Activated naive CD8-positive, alpha-beta T cell treated with anti-CD3 and anti-CD28 coated beads for 36 hours (primary cell): ENCODE data around the gene FTO. TPM values are rescaled to one million over a fixed set of nuclear protein-coding genes. Genes with fewer than 3 reads are reported as not detected.

Experiments used
- DNase-seq: peaks from one replicate; pipeline ENCODE4 v3.0.0; 2021
- H3K27ac Mint-ChIP-seq: one replicate; pipeline ENCODE4 v1.8.0; 2022; ENCODE audit warnings: mild to moderate bottlenecking, moderate library complexity, mixed read lengths
- H3K27me3 Mint-ChIP-seq: one replicate; pipeline ENCODE4 v1.8.0; 2022; ENCODE audit warnings: mild to moderate bottlenecking, mixed read lengths
- H3K36me3 Mint-ChIP-seq: one replicate; pipeline ENCODE4 v1.8.0; 2021; ENCODE audit warnings: mild to moderate bottlenecking, mixed read lengths
- H3K4me1 Mint-ChIP-seq: one replicate; pipeline ENCODE4 v1.8.0; 2021; ENCODE audit warnings: mixed read lengths
- H3K4me3 Mint-ChIP-seq: one replicate; pipeline ENCODE4 v1.8.0; 2022; ENCODE audit warnings: mild to moderate bottlenecking, moderate library complexity, mixed read lengths
- H3K9me3 Mint-ChIP-seq: one replicate; pipeline ENCODE4 v1.8.0; 2022; ENCODE audit warnings: mixed read lengths
- total RNA-seq, 2 experiments: library from RNA; stranded (reverse); gene quantifications; one replicate each; pipeline ENCODE4 v1.2.3, GENCODE V29; 2021

Gene FTO
- total RNA-seq, 2 experiments from 2014 or later: 51.1 to 52.7 TPM

GRCh38 chr16:54165912-54166865 lies 462.2 kb downstream of the FTO start:
- Mint-ChIP-seq H3K36me3 (no peaks in the 10 kb centered on the region), H3K27ac (no peak overlapping the region), H3K9me3 (no peaks in the 10 kb centered on the region)

GRCh38 chr16:54169112-54169511 lies 465.2 kb downstream of the FTO start:
- Mint-ChIP-seq H3K36me3 (no peaks in the 10 kb centered on the region), H3K4me1 (no peaks in the 10 kb centered on the region), H3K9me3 (no peaks in the 10 kb centered on the region), H3K27ac (no peak overlapping the region), H3K27me3 (peaks cover 17% of the 10 kb centered on the region), H3K4me3 (no peak overlapping the region)
- DNase-seq: no peak

More at GRCh38 chr16:54165912-54166865, 462.2 kb downstream of the FTO start:
- DNase-seq: no peak
- Mint-ChIP-seq H3K27me3 (peaks cover 6% of the 10 kb centered on the region), H3K4me1 (no peaks in the 10 kb centered on the region), H3K4me3 (no peak overlapping the region)

- Mint-ChIP-seq H3K4me3 (no peak overlapping the region), H3K27me3 (peaks cover 29% of the 10 kb centered on the region), H3K27ac (no peak overlapping the region), H3K9me3 (no peaks in the 10 kb centered on the region), H3K4me1 (no peaks in the 10 kb centered on the region), H3K36me3 (no peaks in the 10 kb centered on the region)
- no peak for DNase-seq
Observed at GRCh38 chr16:54171626-54172537, 467.9 kb downstream of the FTO start.

GRCh38 chr16:54173490-54173889 lies 469.5 kb downstream of the FTO start:
- no peaks in the 10 kb centered on the region for H3K9me3 Mint-ChIP-seq
- H3K27me3 Mint-ChIP-seq: peaks cover 38% of the 10 kb centered on the region
- H3K4me1 Mint-ChIP-seq: no peaks in the 10 kb centered on the region
- H3K4me3 Mint-ChIP-seq: no peak overlapping the region
- no peak for DNase-seq
- no peaks in the 10 kb centered on the region for H3K36me3 Mint-ChIP-seq
- no peak overlapping the region for H3K27ac Mint-ChIP-seq

- Mint-ChIP-seq H3K27me3 (peaks cover 38% of the 10 kb centered on the region), H3K4me1 (no peaks in the 10 kb centered on the region), H3K4me3 (no peak overlapping the region), H3K27ac (no peak overlapping the region), H3K9me3 (no peaks in the 10 kb centered on the region), H3K36me3 (no peaks in the 10 kb centered on the region)
- no peak for DNase-seq
Observed at GRCh38 chr16:54174201-54174600, 470.2 kb downstream of the FTO start.

- Mint-ChIP-seq H3K9me3 (no peaks in the 10 kb centered on the region), H3K27me3 (peaks cover 38% of the 10 kb centered on the region), H3K4me3 (no peak overlapping the region)
Observed at GRCh38 chr16:54174750-54175149, 470.8 kb downstream of the FTO start.

GRCh38 chr16:54175169-54175551 lies 471.2 kb downstream of the FTO start:
- DNase-seq: no peak
- Mint-ChIP-seq H3K9me3 (no peaks in the 10 kb centered on the region), H3K36me3 (no peaks in the 10 kb centered on the region), H3K27me3 (peaks cover 38% of the 10 kb centered on the region), H3K4me1 (no peaks in the 10 kb centered on the region), H3K27ac (no peak overlapping the region), H3K4me3 (no peak overlapping the region)

More at GRCh38 chr16:54174750-54175149, 470.8 kb downstream of the FTO start:
- H3K27ac Mint-ChIP-seq: no peak overlapping the region
- no peak for DNase-seq
- no peaks in the 10 kb centered on the region for H3K4me1 Mint-ChIP-seq
- H3K36me3 Mint-ChIP-seq: no peaks in the 10 kb centered on the region

- no peaks in the 10 kb centered on the region for H3K9me3 Mint-ChIP-seq
- no peak overlapping the region for H3K27ac Mint-ChIP-seq
- no peaks in the 10 kb centered on the region for H3K4me1 Mint-ChIP-seq
- DNase-seq: no peak
- H3K36me3 Mint-ChIP-seq: no peaks in the 10 kb centered on the region
- peaks cover 38% of the 10 kb centered on the region for H3K27me3 Mint-ChIP-seq
- no peak overlapping the region for H3K4me3 Mint-ChIP-seq
Observed at GRCh38 chr16:54175552-54176375, 471.8 kb downstream of the FTO start.

- H3K27ac Mint-ChIP-seq: no peak overlapping the region
Observed at GRCh38 chr16:54176376-54176901, 472.5 kb downstream of the FTO start.

GRCh38 chr16:54177052-54177861 lies 473.3 kb downstream of the FTO start:
- no peak overlapping the region for H3K27ac Mint-ChIP-seq
- no peaks in the 10 kb centered on the region for H3K4me1 Mint-ChIP-seq
- no peaks in the 10 kb centered on the region for H3K9me3 Mint-ChIP-seq
- H3K4me3 Mint-ChIP-seq: no peak overlapping the region
- H3K27me3 Mint-ChIP-seq: peaks cover 26% of the 10 kb centered on the region
- no peaks in the 10 kb centered on the region for H3K36me3 Mint-ChIP-seq
- no peak for DNase-seq

More at GRCh38 chr16:54176376-54176901, 472.5 kb downstream of the FTO start:
- no peak for DNase-seq
- H3K36me3 Mint-ChIP-seq: no peaks in the 10 kb centered on the region
- no peaks in the 10 kb centered on the region for H3K9me3 Mint-ChIP-seq
- no peak overlapping the region for H3K4me3 Mint-ChIP-seq
- H3K4me1 Mint-ChIP-seq: no peaks in the 10 kb centered on the region
- H3K27me3 Mint-ChIP-seq: peaks cover 34% of the 10 kb centered on the region

- no peak overlapping the region for H3K4me3 Mint-ChIP-seq
- H3K4me1 Mint-ChIP-seq: no peaks in the 10 kb centered on the region
- no peak for DNase-seq
- no peaks in the 10 kb centered on the region for H3K9me3 Mint-ChIP-seq
- peaks cover 22% of the 10 kb centered on the region for H3K27me3 Mint-ChIP-seq
- H3K27ac Mint-ChIP-seq: no peak overlapping the region
- no peaks in the 10 kb centered on the region for H3K36me3 Mint-ChIP-seq
Observed at GRCh38 chr16:54177862-54178477, 474.0 kb downstream of the FTO start.

- no peaks in the 10 kb centered on the region for H3K4me1 Mint-ChIP-seq
- no peaks in the 10 kb centered on the region for H3K9me3 Mint-ChIP-seq
- no peak overlapping the region for H3K4me3 Mint-ChIP-seq
- DNase-seq: no peak
- H3K36me3 Mint-ChIP-seq: no peaks in the 10 kb centered on the region
- peaks cover 22% of the 10 kb centered on the region for H3K27me3 Mint-ChIP-seq
- H3K27ac Mint-ChIP-seq: no peak overlapping the region
Observed at GRCh38 chr16:54178478-54178976, 474.6 kb downstream of the FTO start.
